NCI-H2196 treated with DMSO at 0.1 percent for 48 hours (cell line): ENCODE results near the gene CADM2.
"Not testable (repeated sequence)": the region's sequence is repeated elsewhere in the genome, so short reads cannot be mapped to it uniquely, and the experiment has no call there.

Experiments
- DNase-seq: peaks from one replicate; lab custom pipeline; 2025; ENCODE audit not compliant: unreplicated experiment; lab: John Stamatoyannopoulos, UW

The CADM2 gene

GRCh38 chr3:84958495-84959469 is at the start of gene CADM2:
Gene CADM2 (plus strand): TSS chr3:84958989.
- peak; percentile 43 for DNase-seq

- not testable (repeated sequence) for DNase-seq
Observed at GRCh38 chr3:84918592-84918991, 40.2 kb upstream of the CADM2 start.

GRCh38 chr3:84922682-84923081 is 36.1 kb upstream of the CADM2 start:
- no peak for DNase-seq

- no peak for DNase-seq
Observed at GRCh38 chr3:84925571-84925970, 33.2 kb upstream of the CADM2 start.

- no peak for DNase-seq
Observed at GRCh38 chr3:84943379-84943778, 15.4 kb upstream of the CADM2 start.

- DNase-seq = no peak
Observed at GRCh38 chr3:84946240-84946639, 12.5 kb upstream of the CADM2 start.

- no peak for DNase-seq
Observed at GRCh38 chr3:84959470-84960271, 882 bp downstream of the CADM2 start.

GRCh38 chr3:84960581-84960980 is 1.8 kb downstream of the CADM2 start:
- no peak for DNase-seq

GRCh38 chr3:84961011-84961410 is 2.2 kb downstream of the CADM2 start:
- DNase-seq = no peak

- no peak for DNase-seq
Observed at GRCh38 chr3:84961521-84962255, 2.9 kb downstream of the CADM2 start.

GRCh38 chr3:84962415-84962814 is 3.6 kb downstream of the CADM2 start:
- no peak for DNase-seq

GRCh38 chr3:84963137-84963536 is 4.3 kb downstream of the CADM2 start:
- DNase-seq = no peak

- DNase-seq = no peak
Observed at GRCh38 chr3:84965141-84965540, 6.4 kb downstream of the CADM2 start.

- DNase-seq = no peak
Observed at GRCh38 chr3:84967767-84968581, 9.2 kb downstream of the CADM2 start.

- no peak for DNase-seq
Observed at GRCh38 chr3:84968701-84969235, 10.0 kb downstream of the CADM2 start.

- no peak for DNase-seq
Observed at GRCh38 chr3:84974347-84974746, 15.6 kb downstream of the CADM2 start.

GRCh38 chr3:84977021-84977420 is 18.2 kb downstream of the CADM2 start:
- DNase-seq = no peak

- no peak for DNase-seq
Observed at GRCh38 chr3:84978843-84979242, 20.1 kb downstream of the CADM2 start.

GRCh38 chr3:84980011-84980410 is 21.2 kb downstream of the CADM2 start:
- no peak for DNase-seq

GRCh38 chr3:84980456-84980855 is 21.7 kb downstream of the CADM2 start:
- no peak for DNase-seq
